Measurements from ENCODE around the gene ITGB1.
"Not testable (repeated sequence)": the region's sequence is repeated elsewhere in the genome, so short reads cannot be mapped to it uniquely, and the experiment has no call there.

The ITGB1 gene

GRCh38 chr10:32911285-32912016, 46.6 kb downstream of the ITGB1 start:
- H3K4me3 Mint-ChIP-seq = no peak overlapping the region
- no peaks in the 10 kb centered on the region for H3K4me1 Mint-ChIP-seq
- peaks cover 89% of the 10 kb centered on the region for H3K36me3 Mint-ChIP-seq (ENCODE audit: low read depth)
- no peak for DNase-seq
- peaks cover 5% of the 10 kb centered on the region for H3K27me3 Mint-ChIP-seq (ENCODE audit: low read depth, poor library complexity)
- H3K27ac Mint-ChIP-seq = no peak overlapping the region
- no peak for TF ChIP-seq CTCF (IDR thresholded peaks at IDR 0.05)
- H3K9me3 Mint-ChIP-seq = peaks cover 30% of the 10 kb centered on the region

GRCh38 chr10:32909970-32910369, 48.1 kb downstream of the ITGB1 start:
- not testable (repeated sequence) for H3K4me3 Mint-ChIP-seq; H3K4me1 Mint-ChIP-seq; H3K27ac Mint-ChIP-seq; DNase-seq; H3K27me3 Mint-ChIP-seq (ENCODE audit: low read depth, poor library complexity)
- Mint-ChIP-seq H3K9me3 (peaks cover 16% of the 10 kb centered on the region), H3K36me3 (ENCODE audit: low read depth) (peaks cover 87% of the 10 kb centered on the region)

GRCh38 chr10:32909456-32909855, 48.6 kb downstream of the ITGB1 start:
- no peak for DNase-seq
- Mint-ChIP-seq H3K4me3 (no peak overlapping the region), H3K27ac (no peak overlapping the region), H3K27me3 (ENCODE audit: low read depth, poor library complexity) (no peaks in the 10 kb centered on the region), H3K9me3 (peaks cover 10% of the 10 kb centered on the region), H3K36me3 (ENCODE audit: low read depth) (peaks cover 82% of the 10 kb centered on the region), H3K4me1 (no peaks in the 10 kb centered on the region)
- no peak for TF ChIP-seq CTCF (IDR thresholded peaks at IDR 0.05)

GRCh38 chr10:32906595-32906994, 51.4 kb downstream of the ITGB1 start:
- Mint-ChIP-seq H3K27me3 (ENCODE audit: low read depth, poor library complexity) (no peaks in the 10 kb centered on the region), H3K4me3 (no peak overlapping the region), H3K9me3 (no peaks in the 10 kb centered on the region), H3K4me1 (no peaks in the 10 kb centered on the region), H3K36me3 (ENCODE audit: low read depth) (peaks cover 80% of the 10 kb centered on the region), H3K27ac (no peak overlapping the region)
- DNase-seq = no peak
- no peak for TF ChIP-seq CTCF (IDR thresholded peaks at IDR 0.05)

- no peak for TF ChIP-seq CTCF (IDR thresholded peaks at IDR 0.05)
- H3K27ac Mint-ChIP-seq = no peak overlapping the region
- H3K36me3 Mint-ChIP-seq (ENCODE audit: low read depth) = peaks cover 74% of the 10 kb centered on the region
- no peak for DNase-seq
- no peaks in the 10 kb centered on the region for H3K4me1 Mint-ChIP-seq
- no peaks in the 10 kb centered on the region for H3K27me3 Mint-ChIP-seq (ENCODE audit: low read depth, poor library complexity)
- no peaks in the 10 kb centered on the region for H3K9me3 Mint-ChIP-seq
- no peak overlapping the region for H3K4me3 Mint-ChIP-seq
Measured at GRCh38 chr10:32905466-32905865, 52.6 kb downstream of the ITGB1 start.

- Mint-ChIP-seq H3K27me3 (ENCODE audit: low read depth, poor library complexity) (no peaks in the 10 kb centered on the region), H3K27ac (peak overlapping the region; percentile 83), H3K9me3 (no peaks in the 10 kb centered on the region), H3K36me3 (ENCODE audit: low read depth) (peaks cover 66% of the 10 kb centered on the region), H3K4me1 (no peaks in the 10 kb centered on the region), H3K4me3 (no peak overlapping the region)
- DNase-seq = no peak
- no peak for TF ChIP-seq CTCF (IDR thresholded peaks at IDR 0.05)
Measured at GRCh38 chr10:32901815-32902214, 56.2 kb downstream of the ITGB1 start.

GRCh38 chr10:32895200-32895968, 62.6 kb downstream of the ITGB1 start:
- not testable (repeated sequence) for H3K4me3 Mint-ChIP-seq; DNase-seq; H3K9me3 Mint-ChIP-seq; H3K27me3 Mint-ChIP-seq (ENCODE audit: low read depth, poor library complexity)
- peaks cover 16% of the 10 kb centered on the region for H3K4me1 Mint-ChIP-seq
- H3K36me3 Mint-ChIP-seq (ENCODE audit: low read depth) = peaks cover 46% of the 10 kb centered on the region
- peak overlapping the region; percentile 80 for H3K27ac Mint-ChIP-seq
